Natural killer cell (primary cell): Measurements from ENCODE around the gene SYNE3. TPM values are rescaled to one million over a fixed set of nuclear protein-coding genes. Genes with fewer than 3 reads are reported as not detected.
A peak's percentile ranks its signal among the peaks of the same experiment; 100 is the strongest.

Experiments used
- ATAC-seq, 3 donors: fragments of 150-1000 bp in 2 of 3; fragments of 200-7000 bp in 1 of 3; cut with Tn5 transposase; 1 replicate in 1 of 3; 2 replicates in 2 of 3; pipeline ENCODE4 v1.10.0; 2021; ENCODE audit warnings: mild to moderate bottlenecking in 2 of 3, moderate library complexity in 2 of 3
- DNase-seq, 2 donors: peaks; one replicate each; pipeline versions ENCODE4 v3.0.0 to v3.0.0-alpha.2; 2013 to 2021; ENCODE audit warnings: mixed read lengths in 1 of 2
- H3K27ac ChIP-seq: one replicate; pipeline ENCODE4 v1.5.1; 2013; ENCODE audit warnings: mild to moderate bottlenecking, low read length
- H3K27me3 ChIP-seq: one replicate; pipeline ENCODE4 v1.6.1; 2013; ENCODE audit warnings: low read length; ENCODE audit not compliant: control insufficient read depth, insufficient read depth
- H3K36me3 ChIP-seq: one replicate; pipeline ENCODE4 v1.6.1; 2013; ENCODE audit warnings: low read length; ENCODE audit not compliant: control insufficient read depth, insufficient read depth
- H3K4me1 ChIP-seq: one replicate; pipeline ENCODE4 v1.6.1; 2013; ENCODE audit warnings: low read length; ENCODE audit not compliant: control insufficient read depth, insufficient read depth
- H3K4me3 ChIP-seq: one replicate; pipeline ENCODE4 v1.5.1; 2013; ENCODE audit warnings: low read length
- H3K9me3 ChIP-seq: one replicate; pipeline ENCODE4 v1.6.1; 2013; ENCODE audit warnings: low read length; ENCODE audit not compliant: control insufficient read depth, insufficient read depth
- H3K27ac Mint-ChIP-seq, 2 donors: one replicate each; pipeline ENCODE4 v1.8.0; 2022; ENCODE audit warnings: mild to moderate bottlenecking in 2 of 2, mixed read lengths in 2 of 2, moderate library complexity in 1 of 2
- H3K27me3 Mint-ChIP-seq, 2 donors: one replicate each; pipeline ENCODE4 v1.8.0; 2022; ENCODE audit warnings: low read depth in 2 of 2, mixed read lengths in 2 of 2
- H3K36me3 Mint-ChIP-seq: one replicate; pipeline ENCODE4 v1.8.0; 2022; ENCODE audit warnings: mixed read lengths
- H3K4me1 Mint-ChIP-seq, 2 donors: one replicate each; pipeline ENCODE4 v1.8.0; 2022; ENCODE audit warnings: mixed read lengths in 2 of 2
- H3K4me3 Mint-ChIP-seq: one replicate; pipeline ENCODE4 v1.8.0; 2022; ENCODE audit warnings: mild to moderate bottlenecking, moderate library complexity, mixed read lengths
- H3K9me3 Mint-ChIP-seq, 2 donors: one replicate each; pipeline ENCODE4 v1.8.0; 2022; ENCODE audit warnings: mixed read lengths in 2 of 2
- CTCF ChIP-seq: fragments of 200-600 bp; IDR thresholded peaks from one replicate; pipeline ENCODE4 v1.8.0; 2022; ENCODE audit warnings: antibody characterized with exemption
- WGBS: methylation state at CpG from one replicate; pipeline ENCODE4 v1.1.7; 2013; ENCODE audit warnings: missing lambda C conversion rate; ENCODE audit not compliant: insufficient coverage; 5-methylcytosine and 5-hydroxymethylcytosine counted together
- intact Hi-C: fragments of 100-400 bp; cut with micrococcal nuclease; formaldehyde crosslinking; loops from one replicate; pipeline ENCODE4 v1.14.2; 2022
- total RNA-seq, 4 donors: library from RNA; stranded (reverse); fragments of 120-200 nt in 1 of 4; gene quantifications; one replicate each; pipeline versions ENCODE4 v1.2.3 to v1.2.4, GENCODE V29; 2013 to 2022

Gene SYNE3
- total RNA-seq, 3 donors from 2014 or later (not counting 1 experiment from before 2014, with no cell fraction given), result 10.6 to 17.3 (median 15.4) TPM

DNA sequence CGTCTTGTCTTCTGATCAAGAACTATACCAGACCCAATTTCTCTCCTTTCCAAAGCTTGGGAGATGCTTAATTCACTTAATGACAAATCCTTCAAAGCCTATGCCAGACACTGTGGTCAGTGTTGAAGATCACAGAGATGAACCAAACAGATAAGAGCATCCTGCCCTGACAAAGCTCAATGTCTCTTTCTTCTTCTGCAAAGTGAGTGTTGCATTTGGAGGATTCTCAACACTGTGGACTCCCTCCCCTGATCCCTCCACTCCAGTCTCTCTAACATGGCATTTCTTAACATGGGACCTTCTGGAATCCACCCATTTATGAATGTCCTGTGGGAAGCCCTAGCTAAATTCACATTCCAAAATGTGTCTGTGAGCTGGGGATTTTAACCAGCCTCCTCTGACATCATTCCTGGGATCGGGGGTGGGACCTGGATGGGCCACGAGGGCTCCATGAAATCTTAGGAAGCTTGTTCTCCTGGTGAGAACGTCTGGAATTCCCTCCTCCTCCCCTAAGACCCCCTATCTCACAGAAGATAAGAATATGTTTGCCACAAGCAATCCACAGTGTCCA lies 20.3 kb downstream of the SYNE3 start:
- peaks cover 38 to 43% of the 10 kb centered on the region in 2 donors for H3K4me1 Mint-ChIP-seq
- 77% methylated on average over 4 of the region's 4 CpGs for WGBS

GRCh38 chr14:95495538-95496025 lies 20.9 kb downstream of the SYNE3 start:
- peak; percentile 75 to 79 (median 79) for ATAC-seq
- H3K4me1 ChIP-seq, result peaks cover 33% of the 10 kb centered on the region

More for the DNA sequence above, 20.3 kb downstream of the SYNE3 start:
- no peak for TF ChIP-seq CTCF
- ATAC-seq, result peak; percentile 53 to 69 (median 56)
- peak overlapping the region; percentile 49 to 82 for H3K27ac Mint-ChIP-seq
- H3K36me3 Mint-ChIP-seq, result peaks cover 7% of the 10 kb centered on the region
- Histone ChIP-seq H3K4me3 (no peak overlapping the region), H3K36me3 (peaks cover 3% of the 10 kb centered on the region), H3K4me1 (peaks cover 33% of the 10 kb centered on the region), H3K27ac (peak overlapping the region; percentile 82), H3K9me3 (no peaks in the 10 kb centered on the region), H3K27me3 (no peaks in the 10 kb centered on the region)
- H3K9me3 Mint-ChIP-seq, result no peaks in the 10 kb centered on the region
- peak in 1 of 2 donors; percentile 55 for DNase-seq
- peak overlapping the region; percentile 4 for H3K4me3 Mint-ChIP-seq
- intact Hi-C loops, result no loop called here
- no peaks in the 10 kb centered on the region for H3K27me3 Mint-ChIP-seq

GRCh38 chr14:95495076-95495475 lies 21.4 kb downstream of the SYNE3 start:
- DNase-seq (no peak), ATAC-seq (peak in 1 of 3 donors; percentile 7)
- no peaks in the 10 kb centered on the region for H3K27me3 Mint-ChIP-seq
- H3K4me3 ChIP-seq, result no peak overlapping the region
- H3K9me3 Mint-ChIP-seq, result no peaks in the 10 kb centered on the region
- peaks cover 36% of the 10 kb centered on the region for H3K4me1 ChIP-seq
- H3K27ac ChIP-seq, result peak overlapping the region; percentile 82
- no peaks in the 10 kb centered on the region for H3K36me3 Mint-ChIP-seq
- no peaks in the 10 kb centered on the region for H3K9me3 ChIP-seq
- no peaks in the 10 kb centered on the region for H3K36me3 ChIP-seq
- TF ChIP-seq CTCF, result no peak
- intact Hi-C loops, result no loop called here
- H3K4me1 Mint-ChIP-seq, result peaks cover 31 to 40% of the 10 kb centered on the region in 2 donors
- no peak overlapping the region for H3K4me3 Mint-ChIP-seq
- WGBS, result 89% methylated on average over 3 of the region's 3 CpGs
- no peaks in the 10 kb centered on the region for H3K27me3 ChIP-seq
- H3K27ac Mint-ChIP-seq, result peak overlapping the region; percentile 49 to 82

More at GRCh38 chr14:95495538-95496025, 20.9 kb downstream of the SYNE3 start:
- H3K4me1 Mint-ChIP-seq, result peaks cover 32 to 40% of the 10 kb centered on the region in 2 donors
- H3K9me3 Mint-ChIP-seq, result no peaks in the 10 kb centered on the region
- no peak for TF ChIP-seq CTCF
- WGBS, result 39% methylated on average over 6 of the region's 8 CpGs
- Histone ChIP-seq H3K9me3 (no peaks in the 10 kb centered on the region), H3K36me3 (no peaks in the 10 kb centered on the region), H3K4me3 (no peak overlapping the region), H3K27me3 (no peaks in the 10 kb centered on the region), H3K27ac (peak overlapping the region; percentile 82)
- H3K27me3 Mint-ChIP-seq, result no peaks in the 10 kb centered on the region
- DNase-seq, result peak in 1 of 2 donors; percentile 55
- peak overlapping the region; percentile 49 to 82 for H3K27ac Mint-ChIP-seq
- no peak overlapping the region for H3K4me3 Mint-ChIP-seq
- H3K36me3 Mint-ChIP-seq, result peaks cover 1% of the 10 kb centered on the region
- intact Hi-C loops, result no loop called here
